Measurements from ENCODE around the gene RNF4. TPM values are rescaled to one million over a fixed set of nuclear protein-coding genes. Genes with fewer than 3 reads are reported as not detected.
A peak's percentile ranks its signal among the peaks of the same experiment; 100 is the strongest.
"Not testable (repeated sequence)": the region's sequence is repeated elsewhere in the genome, so short reads cannot be mapped to it uniquely, and the experiment has no call there.

Gene RNF4
- total RNA-seq: 100 to 1,000 TPM; 112 to 136 TPM

- Mint-ChIP-seq H3K4me3 (peak within 1 kb of the TSS; percentile 95), H3K27me3 (no peaks in the 10 kb centered on the region), H3K27ac (peak within 1 kb of the TSS; percentile 95 to 97), H3K4me1 (ENCODE audit: low read depth in 2 of 2) (peaks cover 24 to 27% of the 10 kb centered on the region in 2 donors), H3K9me3 (no peaks in the 10 kb centered on the region), H3K36me3 (peaks cover 20% of the 10 kb centered on the region)
- DNase-seq (ENCODE audit: low spot score): peak; percentile 97
- ATAC-seq: peak; percentile 91 to 95
Observed at GRCh38 chr4:2468456-2469191, at the start of gene RNF4. Gene RNF4, plus strand, starts transcription at chr4:2469106. Its CDS starts 21,388 bp downstream, at chr4:2490494.

GRCh38 chr4:2419814-2420213 is 49.1 kb upstream of the RNF4 start:
- no peaks in the 10 kb centered on the region for H3K9me3 Mint-ChIP-seq
- peaks cover 29% of the 10 kb centered on the region in 2 donors for H3K4me1 Mint-ChIP-seq (ENCODE audit: low read depth in 2 of 2)
- peak overlapping the region; percentile 10 to 67 for H3K27ac Mint-ChIP-seq
- H3K4me3 Mint-ChIP-seq: peak overlapping the region; percentile 91
- H3K27me3 Mint-ChIP-seq: peaks cover 18% of the 10 kb centered on the region in 2 donors
- no peaks in the 10 kb centered on the region for H3K36me3 Mint-ChIP-seq
- no peak for DNase-seq (ENCODE audit: low spot score)
- ATAC-seq: no peak

- H3K36me3 Mint-ChIP-seq: no peaks in the 10 kb centered on the region
- no peak overlapping the region for H3K4me3 Mint-ChIP-seq
- no peaks in the 10 kb centered on the region for H3K9me3 Mint-ChIP-seq
- DNase-seq (ENCODE audit: low spot score) (no peak), ATAC-seq (no peak)
- H3K27me3 Mint-ChIP-seq: peaks cover 18 to 20% of the 10 kb centered on the region in 2 donors
- peaks cover 16% of the 10 kb centered on the region in 2 donors for H3K4me1 Mint-ChIP-seq (ENCODE audit: low read depth in 2 of 2)
- no peak overlapping the region for H3K27ac Mint-ChIP-seq
Observed at GRCh38 chr4:2421928-2422327, 47.0 kb upstream of the RNF4 start.

GRCh38 chr4:2423066-2423465 is 45.8 kb upstream of the RNF4 start:
- Mint-ChIP-seq H3K27me3 (peaks cover 18 to 20% of the 10 kb centered on the region in 2 donors), H3K9me3 (no peaks in the 10 kb centered on the region), H3K27ac (no peak overlapping the region), H3K4me1 (ENCODE audit: low read depth in 2 of 2) (peaks cover 14 to 16% of the 10 kb centered on the region in 2 donors), H3K36me3 (no peaks in the 10 kb centered on the region), H3K4me3 (no peak overlapping the region)
- ATAC-seq (no peak), DNase-seq (ENCODE audit: low spot score) (no peak)

GRCh38 chr4:2423695-2424094 is 45.2 kb upstream of the RNF4 start:
- H3K4me3 Mint-ChIP-seq: no peak overlapping the region
- peaks cover 15 to 16% of the 10 kb centered on the region in 2 donors for H3K4me1 Mint-ChIP-seq (ENCODE audit: low read depth in 2 of 2)
- H3K27ac Mint-ChIP-seq: no peak overlapping the region
- ATAC-seq (no peak), DNase-seq (ENCODE audit: low spot score) (no peak)
- H3K9me3 Mint-ChIP-seq: no peaks in the 10 kb centered on the region
- peaks cover 19 to 22% of the 10 kb centered on the region in 2 donors for H3K27me3 Mint-ChIP-seq
- H3K36me3 Mint-ChIP-seq: no peaks in the 10 kb centered on the region

- H3K36me3 Mint-ChIP-seq: no peaks in the 10 kb centered on the region
- H3K27me3 Mint-ChIP-seq: peaks cover 20 to 21% of the 10 kb centered on the region in 2 donors
- no peaks in the 10 kb centered on the region for H3K9me3 Mint-ChIP-seq
- DNase-seq (ENCODE audit: low spot score) (no peak), ATAC-seq (no peak)
- H3K27ac Mint-ChIP-seq: no peak overlapping the region
- peaks cover 8 to 13% of the 10 kb centered on the region in 2 donors for H3K4me1 Mint-ChIP-seq (ENCODE audit: low read depth in 2 of 2)
- no peak overlapping the region for H3K4me3 Mint-ChIP-seq
Observed at GRCh38 chr4:2424581-2424980, 44.3 kb upstream of the RNF4 start.

- H3K4me3 Mint-ChIP-seq: no peak overlapping the region
- H3K9me3 Mint-ChIP-seq: no peaks in the 10 kb centered on the region
- no peak for ATAC-seq
- H3K27me3 Mint-ChIP-seq: peaks cover 11% of the 10 kb centered on the region in 2 donors
- peaks cover 0 to 6% of the 10 kb centered on the region in 2 donors for H3K4me1 Mint-ChIP-seq (ENCODE audit: low read depth in 2 of 2)
- no peak for DNase-seq (ENCODE audit: low spot score)
- H3K27ac Mint-ChIP-seq: no peak overlapping the region
- H3K36me3 Mint-ChIP-seq: no peaks in the 10 kb centered on the region
Observed at GRCh38 chr4:2425386-2426068, 43.4 kb upstream of the RNF4 start.

- ATAC-seq: no peak
- Mint-ChIP-seq H3K4me3 (no peak overlapping the region), H3K4me1 (ENCODE audit: low read depth in 2 of 2) (peaks cover 0 to 6% of the 10 kb centered on the region in 2 donors), H3K27ac (no peak overlapping the region), H3K9me3 (no peaks in the 10 kb centered on the region), H3K27me3 (peaks cover 6 to 7% of the 10 kb centered on the region in 2 donors), H3K36me3 (no peaks in the 10 kb centered on the region)
- DNase-seq (ENCODE audit: low spot score): no peak
Observed at GRCh38 chr4:2426069-2426397, 42.9 kb upstream of the RNF4 start.

- Mint-ChIP-seq H3K36me3 (no peaks in the 10 kb centered on the region), H3K27me3 (peaks cover 6 to 7% of the 10 kb centered on the region in 2 donors), H3K4me3 (no peak overlapping the region), H3K27ac (no peak overlapping the region), H3K9me3 (no peaks in the 10 kb centered on the region), H3K4me1 (ENCODE audit: low read depth in 2 of 2) (peaks cover 0 to 6% of the 10 kb centered on the region in 2 donors)
- DNase-seq (ENCODE audit: low spot score): no peak
- no peak for ATAC-seq
Observed at GRCh38 chr4:2426711-2427275, 42.1 kb upstream of the RNF4 start.

GRCh38 chr4:2427383-2428334 is 41.2 kb upstream of the RNF4 start:
- no peak overlapping the region for H3K27ac Mint-ChIP-seq
- H3K9me3 Mint-ChIP-seq: no peaks in the 10 kb centered on the region
- no peak overlapping the region for H3K4me3 Mint-ChIP-seq
- no peaks in the 10 kb centered on the region for H3K36me3 Mint-ChIP-seq
- peaks cover 0 to 6% of the 10 kb centered on the region in 2 donors for H3K4me1 Mint-ChIP-seq (ENCODE audit: low read depth in 2 of 2)
- no peak for DNase-seq (ENCODE audit: low spot score)
- peaks cover 6 to 7% of the 10 kb centered on the region in 2 donors for H3K27me3 Mint-ChIP-seq
- no peak for ATAC-seq

GRCh38 chr4:2428496-2429213 is 40.3 kb upstream of the RNF4 start:
- no peak for DNase-seq (ENCODE audit: low spot score)
- Mint-ChIP-seq H3K4me3 (no peak overlapping the region), H3K4me1 (ENCODE audit: low read depth in 2 of 2) (peaks cover 0 to 6% of the 10 kb centered on the region in 2 donors), H3K9me3 (no peaks in the 10 kb centered on the region), H3K27ac (peak overlapping the region in 1 of 2 donors; percentile 47), H3K36me3 (no peaks in the 10 kb centered on the region), H3K27me3 (peaks cover 6 to 7% of the 10 kb centered on the region in 2 donors)
- ATAC-seq: no peak

GRCh38 chr4:2429945-2430757 is 38.8 kb upstream of the RNF4 start:
- not testable (repeated sequence) for H3K27me3 Mint-ChIP-seq; ATAC-seq; H3K4me3 Mint-ChIP-seq; H3K9me3 Mint-ChIP-seq; H3K4me1 Mint-ChIP-seq (ENCODE audit: low read depth in 2 of 2); DNase-seq (ENCODE audit: low spot score); H3K27ac Mint-ChIP-seq; H3K36me3 Mint-ChIP-seq

All from natural killer cell treated with Interleukin-12 subunit alpha and Interleukin-12 subunit beta and Interleukin-15 and Interleukin-18, amount 100 ng/mL, for 72 hours (primary cell).